ENCODE measurements around the gene SLC16A10. TPM values are rescaled to one million over a fixed set of nuclear protein-coding genes. Genes with fewer than 3 reads are reported as not detected.

SLC16A10 gene
- total RNA-seq, 1 experiment from 2014 or later: 0.18 TPM

- TF ChIP-seq CTCF (IDR thresholded peaks at IDR 0.05) (no peak), REST (IDR thresholded peaks at IDR 0.05; ENCODE audit: insufficient read depth in 1 of 2, low read depth in 2 of 2, low read length in 1 of 2) (no peak), POLR2AphosphoS5 (IDR thresholded peaks at IDR 0.05; ENCODE audit: low read depth, low read length) (no peak), SIN3A (IDR thresholded peaks at IDR 0.05; ENCODE audit: borderline replicate concordance, insufficient read depth, low read depth, low read length) (no peak), TCF7L2 (IDR thresholded peaks at IDR 0.05; ENCODE audit: low read depth, low read length) (no peak)
- Histone ChIP-seq H3K27ac (ENCODE audit: low read length) (no peak overlapping the region), H3K4me1 (ENCODE audit: control insufficient read depth, insufficient read depth, low read length) (no peaks in the 10 kb centered on the region), H3K9me3 (ENCODE audit: control insufficient read depth, insufficient read depth, low read depth, low read length) (no peaks in the 10 kb centered on the region), H3K27me3 (ENCODE audit: control insufficient read depth, insufficient read depth, low read length) (peaks cover 12% of the 10 kb centered on the region; the same call in 1 of the 2 replicates), H3K4me3 (ENCODE audit: low read depth in 2 of 2, low read length in 2 of 2) (no peak overlapping the region), H3K36me3 (ENCODE audit: control insufficient read depth, insufficient read depth, low read length) (no peaks in the 10 kb centered on the region)
- intact Hi-C loops (cut with micrococcal nuclease; ENCODE audit: unreplicated experiment) (no loop called here), in situ Hi-C loops (cut with HindIII; ENCODE audit: low pct_unique_long_range_greater_than_20kb, low sequenced_read_pairs) (no loop called here)
- ATAC-seq (no peak), DNase-seq (ENCODE audit: low read depth, low spot score) (no peak)
- ChIA-PET CTCF (no interaction called here), POLR2A (no interaction called here)
- BruUV-seq (replicated peaks): no TSS peak
These were observed 140.8 kb downstream of the SLC16A10 start for GRCh38 chr6:111228094-111228493.

GRCh38 chr6:111230351-111231089, 143.2 kb downstream of the SLC16A10 start:
- POLR2A ChIA-PET: no interaction called here
- intact Hi-C loops (cut with micrococcal nuclease; ENCODE audit: unreplicated experiment) (no loop called here), in situ Hi-C loops (cut with HindIII; ENCODE audit: low pct_unique_long_range_greater_than_20kb, low sequenced_read_pairs) (no loop called here)
- ATAC-seq: no peak
- Histone ChIP-seq H3K4me1 (ENCODE audit: control insufficient read depth, insufficient read depth, low read length) (no peaks in the 10 kb centered on the region), H3K27ac (ENCODE audit: low read length) (no peak overlapping the region), H3K9me3 (ENCODE audit: control insufficient read depth, insufficient read depth, low read depth, low read length) (no peaks in the 10 kb centered on the region), H3K36me3 (ENCODE audit: control insufficient read depth, insufficient read depth, low read length) (no peaks in the 10 kb centered on the region), H3K4me3 (ENCODE audit: low read depth in 2 of 2, low read length in 2 of 2) (no peak overlapping the region), H3K27me3 (ENCODE audit: control insufficient read depth, insufficient read depth, low read length) (0 out of 2 replicates have a peak, but pooled peaks cover 9% of the 10 kb centered on the region)
- CTCF ChIA-PET: no interaction called here
- no TSS peak for BruUV-seq (replicated peaks)
- TF ChIP-seq SIN3A (IDR thresholded peaks at IDR 0.05; ENCODE audit: borderline replicate concordance, insufficient read depth, low read depth, low read length): no peak
- no peak for TF ChIP-seq POLR2AphosphoS5 (IDR thresholded peaks at IDR 0.05; ENCODE audit: low read depth, low read length)
- no peak for TF ChIP-seq REST (IDR thresholded peaks at IDR 0.05; ENCODE audit: insufficient read depth in 1 of 2, low read depth in 2 of 2, low read length in 1 of 2)
- TF ChIP-seq TCF7L2 (IDR thresholded peaks at IDR 0.05; ENCODE audit: low read depth, low read length): no peak
- TF ChIP-seq CTCF (IDR thresholded peaks at IDR 0.05): no peak
- no peak for DNase-seq (ENCODE audit: low read depth, low spot score)
